SU-DHL-6 (cell line): ENCODE results near the gene TSPAN1.

ENCODE experiments used
- H2AFZ ChIP-seq: fragments of 200-600 bp; sonication (generic); 2 replicates; pipeline ENCODE4 v1.6.1; 2014; ENCODE audit warnings: low read depth, mild to moderate bottlenecking, moderate library complexity, mixed read lengths, antibody characterized with exemption, low read length; ENCODE audit not compliant: severe bottlenecking
- H3F3A ChIP-seq: fragments of 200-600 bp; shearing (Covaris generic); 2 replicates; pipeline ENCODE4 v1.6.0; 2016; ENCODE audit warnings: antibody characterized with exemption, mild to moderate bottlenecking; ENCODE audit not compliant: insufficient read depth
- H3K27ac ChIP-seq: fragments of 200-600 bp; sonication (generic); 2 replicates; pipeline ENCODE4 v1.5.1; 2016; ENCODE audit warnings: low read depth, mild to moderate bottlenecking, low read length, moderate library complexity, mixed read lengths
- H3K27me3 ChIP-seq: fragments of 200-600 bp; sonication (generic), shearing (Covaris generic); 2 replicates; pipeline ENCODE4 v1.6.0; 2014; ENCODE audit warnings: mild to moderate bottlenecking, low read length
- H3K36me3 ChIP-seq: fragments of 200-600 bp; sonication (generic); 2 replicates; pipeline ENCODE4 v1.6.1; 2014; ENCODE audit warnings: mild to moderate bottlenecking, low read length, mixed read lengths
- H3K4me2 ChIP-seq: fragments of 300-600, 200-600 bp; shearing (Covaris generic), sonication (generic); 2 replicates; pipeline ENCODE4 v1.6.0; 2014; ENCODE audit warnings: low read length, low read depth, mild to moderate bottlenecking; ENCODE audit not compliant: poor library complexity, severe bottlenecking
- H3K4me3 ChIP-seq: fragments of 200-600 bp; sonication (generic); 2 replicates; pipeline ENCODE4 v1.5.1; 2014; ENCODE audit warnings: antibody characterized with exemption, low read length, mild to moderate bottlenecking, mixed read lengths; ENCODE audit not compliant: insufficient read depth, poor library complexity, severe bottlenecking
- H3K79me2 ChIP-seq: fragments of 200-600 bp; sonication (generic); 2 replicates; pipeline ENCODE4 v1.6.1; 2014; ENCODE audit warnings: mild to moderate bottlenecking, low read length, moderate library complexity; ENCODE audit not compliant: insufficient read depth
- H3K9ac ChIP-seq: fragments of 200-600 bp; sonication (generic); 2 replicates; pipeline ENCODE4 v1.7.0; 2014; ENCODE audit warnings: mild to moderate bottlenecking, low read length
- H3K9me2 ChIP-seq: fragments of 200-600 bp; sonication (generic); replicated peaks from 2 replicates; pipeline ENCODE4 v1.6.1; 2014; ENCODE audit warnings: low read length; ENCODE audit not compliant: insufficient read depth
- H3K9me3 ChIP-seq: fragments of 200-600 bp; sonication (generic); 2 replicates; pipeline ENCODE4 v1.6.1; 2014; ENCODE audit warnings: low read length, mixed read lengths; ENCODE audit not compliant: insufficient read depth
- H4K20me1 ChIP-seq: fragments of 200-600 bp; sonication (generic); 2 replicates; pipeline ENCODE4 v1.6.1; 2014; ENCODE audit warnings: low read depth, mild to moderate bottlenecking, antibody characterized with exemption, low read length, moderate library complexity, mixed read lengths
- CTCF ChIP-seq: fragments of 200-600 bp; sonication (generic); IDR thresholded peaks from one replicate; pipeline ENCODE4 v1.5.1; 2017; ENCODE audit warnings: antibody characterized with exemption, mild to moderate bottlenecking, low read length, moderate library complexity; ENCODE audit not compliant: insufficient read depth, poor library complexity, severe bottlenecking
- EZH2phosphoT487 ChIP-seq: fragments of 200-600 bp; sonication (generic), shearing (Covaris generic); conservative IDR thresholded peaks from 2 replicates; pipeline ENCODE4 v1.6.1; 2018; ENCODE audit warnings: mild to moderate bottlenecking, antibody characterized with exemption, low read length, moderate library complexity, mixed read lengths

The TSPAN1 gene

GRCh38 chr1:46199233-46199749, 24.4 kb downstream of the TSPAN1 start:
- H4K20me1 ChIP-seq: no peaks in the 10 kb centered on the region
- peak overlapping the region; percentile 90 for H3K4me2 ChIP-seq
- H3F3A ChIP-seq: peaks cover 9% of the 10 kb centered on the region; the same call in 1 of the 2 replicates
- peak overlapping the region; percentile 82 for H3K9ac ChIP-seq
- H2AFZ ChIP-seq: peak overlapping the region; percentile 4
- no peak overlapping the region for H3K4me3 ChIP-seq
- H3K79me2 ChIP-seq: no peaks in the 10 kb centered on the region
- no peaks in the 10 kb centered on the region for H3K36me3 ChIP-seq
- no peaks in the 10 kb centered on the region for H3K9me3 ChIP-seq
- no peaks in the 10 kb centered on the region for H3K9me2 ChIP-seq
- no peak overlapping the region for H3K27ac ChIP-seq
- TF ChIP-seq EZH2phosphoT487 (no peak), CTCF (no peak)
- no peaks in the 10 kb centered on the region for H3K27me3 ChIP-seq

GRCh38 chr1:46203738-46204405, 29.0 kb downstream of the TSPAN1 start:
- Histone ChIP-seq H3K79me2 (no peaks in the 10 kb centered on the region), H2AFZ (no peak overlapping the region), H3K36me3 (no peaks in the 10 kb centered on the region), H3K27me3 (no peaks in the 10 kb centered on the region), H3K9ac (no peak overlapping the region), H3F3A (peaks cover 6% of the 10 kb centered on the region; the same call in 1 of the 2 replicates), H4K20me1 (no peaks in the 10 kb centered on the region), H3K4me2 (no peak overlapping the region), H3K4me3 (no peak overlapping the region), H3K9me3 (no peaks in the 10 kb centered on the region), H3K9me2 (no peaks in the 10 kb centered on the region), H3K27ac (no peak overlapping the region)
- TF ChIP-seq CTCF (no peak), EZH2phosphoT487 (no peak)

- Histone ChIP-seq H3K9me2 (no peaks in the 10 kb centered on the region), H3K9ac (no peak overlapping the region), H4K20me1 (no peaks in the 10 kb centered on the region), H2AFZ (no peak overlapping the region), H3K27me3 (no peaks in the 10 kb centered on the region), H3K4me2 (no peak overlapping the region), H3K4me3 (no peak overlapping the region), H3F3A (peaks cover under 1% of the 10 kb centered on the region; the same call in 1 of the 2 replicates), H3K9me3 (no peaks in the 10 kb centered on the region), H3K27ac (no peak overlapping the region), H3K36me3 (no peaks in the 10 kb centered on the region), H3K79me2 (no peaks in the 10 kb centered on the region)
- TF ChIP-seq EZH2phosphoT487 (no peak), CTCF (no peak)
Observed at GRCh38 chr1:46204406-46204742, 29.5 kb downstream of the TSPAN1 start.
